ENCODE results near the gene MAP3K14.

MAP3K14 gene

DNA sequence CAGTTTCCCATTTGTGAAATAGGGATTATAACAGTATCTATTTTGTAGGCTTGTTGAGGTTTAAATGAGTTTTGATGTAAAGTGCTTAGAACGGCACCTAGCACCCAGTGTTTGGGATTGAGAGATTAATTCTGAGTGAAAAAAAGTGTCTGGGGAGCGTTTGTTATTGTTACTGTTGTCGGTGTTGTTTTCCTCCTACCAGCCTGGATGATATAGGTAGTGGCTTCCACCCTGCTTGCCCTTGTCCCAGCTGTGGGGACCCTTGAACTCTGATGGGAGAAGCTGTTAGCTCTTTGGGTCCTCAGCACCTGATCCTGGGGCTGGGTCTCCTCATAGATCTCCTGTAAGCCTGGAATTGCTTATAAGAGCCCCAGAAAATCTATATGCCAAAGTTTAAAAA is 90.2 kb downstream of the MAP3K14 start:
- Histone ChIP-seq H3K4me1 (ENCODE audit: insufficient read depth, low read length, poor library complexity, severe bottlenecking) (peaks cover 76% of the 10 kb centered on the region), H2AFZ (ENCODE audit: low read length) (no peak overlapping the region), H3F3A (ENCODE audit: low read depth) (peaks cover 4% of the 10 kb centered on the region), H3K79me2 (ENCODE audit: insufficient read depth, low read length) (peaks cover 96% of the 10 kb centered on the region), H3K27me3 (ENCODE audit: insufficient read depth, low read length, poor library complexity, severe bottlenecking) (no peaks in the 10 kb centered on the region), H3K9me3 (ENCODE audit: insufficient read depth, low read depth, low read length) (no peaks in the 10 kb centered on the region), H3K9me2 (replicated peaks; ENCODE audit: low read depth, low read length) (no peaks in the 10 kb centered on the region), H3K4me3 (ENCODE audit: low read length, poor library complexity, severe bottlenecking) (peak overlapping the region; percentile 87), H3K9ac (ENCODE audit: low read depth, low read length, poor library complexity, severe bottlenecking) (peak overlapping the region; percentile 99), H3K4me2 (ENCODE audit: low read depth, low read length, poor library complexity, severe bottlenecking) (peak overlapping the region; percentile 87), H4K20me1 (ENCODE audit: insufficient read depth, low read length, poor library complexity, severe bottlenecking) (peaks cover 35% of the 10 kb centered on the region), H3K36me3 (ENCODE audit: insufficient read depth, low read length) (no peaks in the 10 kb centered on the region)
- TF ChIP-seq EZH2phosphoT487 (IDR thresholded peaks at IDR 0.05; ENCODE audit: borderline replicate concordance), result no peak
- TF ChIP-seq, protein P1, sequence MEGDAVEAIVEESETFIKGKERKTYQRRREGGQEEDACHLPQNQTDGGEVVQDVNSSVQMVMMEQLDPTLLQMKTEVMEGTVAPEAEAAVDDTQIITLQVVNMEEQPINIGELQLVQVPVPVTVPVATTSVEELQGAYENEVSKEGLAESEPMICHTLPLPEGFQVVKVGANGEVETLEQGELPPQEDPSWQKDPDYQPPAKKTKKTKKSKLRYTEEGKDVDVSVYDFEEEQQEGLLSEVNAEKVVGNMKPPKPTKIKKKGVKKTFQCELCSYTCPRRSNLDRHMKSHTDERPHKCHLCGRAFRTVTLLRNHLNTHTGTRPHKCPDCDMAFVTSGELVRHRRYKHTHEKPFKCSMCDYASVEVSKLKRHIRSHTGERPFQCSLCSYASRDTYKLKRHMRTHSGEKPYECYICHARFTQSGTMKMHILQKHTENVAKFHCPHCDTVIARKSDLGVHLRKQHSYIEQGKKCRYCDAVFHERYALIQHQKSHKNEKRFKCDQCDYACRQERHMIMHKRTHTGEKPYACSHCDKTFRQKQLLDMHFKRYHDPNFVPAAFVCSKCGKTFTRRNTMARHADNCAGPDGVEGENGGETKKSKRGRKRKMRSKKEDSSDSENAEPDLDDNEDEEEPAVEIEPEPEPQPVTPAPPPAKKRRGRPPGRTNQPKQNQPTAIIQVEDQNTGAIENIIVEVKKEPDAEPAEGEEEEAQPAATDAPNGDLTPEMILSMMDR (conservative IDR thresholded peaks at IDR 0.05; ENCODE audit: low read length), result no peak

DNA sequence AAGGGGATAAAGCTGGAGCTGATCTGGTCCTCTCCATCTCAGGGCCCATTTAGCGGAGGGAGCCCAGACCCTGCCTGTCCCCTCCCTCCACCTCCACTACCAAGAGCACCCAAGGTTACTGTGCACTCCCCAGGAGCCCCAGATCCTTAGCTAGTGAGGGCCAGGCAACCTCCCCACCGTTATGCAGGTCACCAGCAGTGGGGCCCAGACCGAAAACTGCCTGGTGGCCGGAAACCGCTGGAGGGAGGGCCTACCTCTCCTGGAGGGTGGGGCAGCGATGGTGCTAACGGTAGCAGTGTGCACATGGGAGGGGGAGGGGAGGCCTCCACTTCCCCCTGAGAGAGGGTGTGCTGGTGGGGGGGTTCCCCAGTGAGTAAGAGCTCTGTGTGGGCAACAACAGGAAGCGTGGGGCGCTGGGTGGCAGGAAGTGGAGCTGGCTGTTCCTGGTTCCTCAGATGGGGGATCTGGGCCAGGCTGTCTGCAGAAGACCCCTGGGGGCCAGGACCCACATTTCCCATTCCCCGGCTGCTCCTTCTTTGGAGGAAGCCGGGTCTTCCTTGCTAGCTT is 90.8 kb downstream of the MAP3K14 start:
- peak overlapping the region; percentile 87 for H3K4me3 ChIP-seq (ENCODE audit: low read length, poor library complexity, severe bottlenecking)
- H3K9me3 ChIP-seq (ENCODE audit: insufficient read depth, low read depth, low read length), result no peaks in the 10 kb centered on the region
- no peaks in the 10 kb centered on the region for H3K36me3 ChIP-seq (ENCODE audit: insufficient read depth, low read length)
- H4K20me1 ChIP-seq (ENCODE audit: insufficient read depth, low read length, poor library complexity, severe bottlenecking), result peaks cover 31% of the 10 kb centered on the region
- peaks cover 96% of the 10 kb centered on the region for H3K79me2 ChIP-seq (ENCODE audit: insufficient read depth, low read length)
- H3K4me2 ChIP-seq (ENCODE audit: low read depth, low read length, poor library complexity, severe bottlenecking), result peak overlapping the region; percentile 87
- no peak for TF ChIP-seq EZH2phosphoT487 (IDR thresholded peaks at IDR 0.05; ENCODE audit: borderline replicate concordance)
- TF ChIP-seq, protein P1 (conservative IDR thresholded peaks at IDR 0.05; ENCODE audit: low read length), result no peak
- no peaks in the 10 kb centered on the region for H3K9me2 ChIP-seq (replicated peaks; ENCODE audit: low read depth, low read length)
- H2AFZ ChIP-seq (ENCODE audit: low read length), result no peak overlapping the region
- peaks cover 73% of the 10 kb centered on the region for H3K4me1 ChIP-seq (ENCODE audit: insufficient read depth, low read length, poor library complexity, severe bottlenecking)
- H3K27me3 ChIP-seq (ENCODE audit: insufficient read depth, low read length, poor library complexity, severe bottlenecking), result no peaks in the 10 kb centered on the region
- H3K9ac ChIP-seq (ENCODE audit: low read depth, low read length, poor library complexity, severe bottlenecking), result peak overlapping the region; percentile 99
- peaks cover 4% of the 10 kb centered on the region for H3F3A ChIP-seq (ENCODE audit: low read depth)

DNA sequence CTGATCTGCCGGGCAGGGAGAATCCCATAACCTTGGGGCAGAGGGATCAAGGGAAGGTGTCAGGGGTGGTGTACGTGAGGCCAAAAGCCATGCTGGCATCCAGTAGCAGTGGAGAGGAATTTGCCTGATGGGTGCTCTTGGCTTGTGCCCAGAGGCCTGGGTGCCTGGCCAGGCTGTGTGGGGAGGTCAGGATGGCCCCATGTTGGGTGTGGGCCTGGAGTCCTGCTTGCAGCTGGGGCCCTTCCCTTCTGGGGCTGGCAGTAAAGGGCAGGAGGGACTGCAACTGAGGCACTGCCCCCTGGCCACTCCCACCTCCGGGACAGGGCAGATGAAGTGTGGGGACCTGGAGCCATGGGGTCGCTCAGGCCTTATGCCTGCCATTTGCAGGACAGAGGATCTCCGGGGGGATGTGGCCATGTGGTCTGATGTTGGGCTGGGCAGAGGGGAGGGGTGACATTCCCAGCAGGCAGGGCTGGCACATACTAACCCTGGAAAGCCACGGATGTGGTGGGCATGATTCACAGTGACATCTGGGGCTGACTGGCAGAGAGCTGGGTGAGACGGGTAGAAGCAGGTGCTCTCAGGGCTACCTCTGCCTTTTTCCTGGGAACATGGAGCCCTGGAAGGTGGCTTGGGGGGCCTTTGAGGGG is 91.6 kb downstream of the MAP3K14 start:
- H3K27me3 ChIP-seq (ENCODE audit: insufficient read depth, low read length, poor library complexity, severe bottlenecking), result no peaks in the 10 kb centered on the region
- H3K36me3 ChIP-seq (ENCODE audit: insufficient read depth, low read length), result no peaks in the 10 kb centered on the region
- peaks cover 73% of the 10 kb centered on the region for H3K4me1 ChIP-seq (ENCODE audit: insufficient read depth, low read length, poor library complexity, severe bottlenecking)
- TF ChIP-seq, protein P1 (conservative IDR thresholded peaks at IDR 0.05; ENCODE audit: low read length), result no peak
- no peak for TF ChIP-seq EZH2phosphoT487 (IDR thresholded peaks at IDR 0.05; ENCODE audit: borderline replicate concordance)
- no peaks in the 10 kb centered on the region for H3K9me3 ChIP-seq (ENCODE audit: insufficient read depth, low read depth, low read length)
- peak overlapping the region; percentile 87 for H3K4me3 ChIP-seq (ENCODE audit: low read length, poor library complexity, severe bottlenecking)
- H2AFZ ChIP-seq (ENCODE audit: low read length), result no peak overlapping the region
- H4K20me1 ChIP-seq (ENCODE audit: insufficient read depth, low read length, poor library complexity, severe bottlenecking), result peaks cover 26% of the 10 kb centered on the region
- peak overlapping the region; percentile 87 for H3K4me2 ChIP-seq (ENCODE audit: low read depth, low read length, poor library complexity, severe bottlenecking)
- peaks cover 96% of the 10 kb centered on the region for H3K79me2 ChIP-seq (ENCODE audit: insufficient read depth, low read length)
- no peaks in the 10 kb centered on the region for H3K9me2 ChIP-seq (replicated peaks; ENCODE audit: low read depth, low read length)
- H3K9ac ChIP-seq (ENCODE audit: low read depth, low read length, poor library complexity, severe bottlenecking), result peak overlapping the region; percentile 99
- H3F3A ChIP-seq (ENCODE audit: low read depth), result peaks cover 4% of the 10 kb centered on the region
